ENCODE measurements around the gene TFB1M.
A peak's percentile ranks its signal among the peaks of the same experiment; 100 is the strongest.
"Not testable (repeated sequence)": the region's sequence is repeated elsewhere in the genome, so short reads cannot be mapped to it uniquely, and the experiment has no call there.

The TFB1M gene

GRCh38 chr6:155314092-155314772 lies at the start of gene TFB1M:
Gene TFB1M, minus strand, starts transcription at chr6:155314484. Its CDS starts 56 bp downstream, at chr6:155314428.
- TF ChIP-seq CTCF (IDR thresholded peaks at IDR 0.05; ENCODE audit: low read depth, low read length), result no peak
- H3K4me3 ChIP-seq (ENCODE audit: low read depth, low read length), result peak within 1 kb of the TSS; percentile 95
- in situ Hi-C loops (cut with HindIII; ENCODE audit: low sequenced_read_pairs), result no loop called here
- peak; percentile 99 for DNase-seq (ENCODE audit: low read depth, low spot score)

GRCh38 chr6:155364021-155364420 lies 49.7 kb upstream of the TFB1M start:
- DNase-seq (ENCODE audit: low read depth, low spot score), result peak; percentile 63
- H3K4me3 ChIP-seq (ENCODE audit: low read depth, low read length); in situ Hi-C loops (cut with HindIII; ENCODE audit: low sequenced_read_pairs): not testable (repeated sequence)

- H3K4me3 ChIP-seq (ENCODE audit: low read depth, low read length); in situ Hi-C loops (cut with HindIII; ENCODE audit: low sequenced_read_pairs); DNase-seq (ENCODE audit: low read depth, low spot score): not testable (repeated sequence)
These were observed 48.8 kb upstream of the TFB1M start for GRCh38 chr6:155362968-155363632.

- TF ChIP-seq CTCF (IDR thresholded peaks at IDR 0.05; ENCODE audit: low read depth, low read length), result no peak
- H3K4me3 ChIP-seq (ENCODE audit: low read depth, low read length), result no peak overlapping the region
- no peak for DNase-seq (ENCODE audit: low read depth, low spot score)
- in situ Hi-C loops (cut with HindIII; ENCODE audit: low sequenced_read_pairs), result no loop called here
These were observed 39.9 kb upstream of the TFB1M start for GRCh38 chr6:155354167-155354566.

- H3K4me3 ChIP-seq (ENCODE audit: low read depth, low read length), result no peak overlapping the region
- TF ChIP-seq CTCF (IDR thresholded peaks at IDR 0.05; ENCODE audit: low read depth, low read length), result no peak
- in situ Hi-C loops (cut with HindIII; ENCODE audit: low sequenced_read_pairs), result no loop called here
- peak; percentile 63 for DNase-seq (ENCODE audit: low read depth, low spot score)
These were observed 38.5 kb upstream of the TFB1M start for GRCh38 chr6:155352811-155353210.

GRCh38 chr6:155352130-155352420 lies 37.8 kb upstream of the TFB1M start:
- in situ Hi-C loops (cut with HindIII; ENCODE audit: low sequenced_read_pairs), result no loop called here
- TF ChIP-seq CTCF (IDR thresholded peaks at IDR 0.05; ENCODE audit: low read depth, low read length), result no peak
- no peak for DNase-seq (ENCODE audit: low read depth, low spot score)
- no peak overlapping the region for H3K4me3 ChIP-seq (ENCODE audit: low read depth, low read length)

GRCh38 chr6:155351273-155352129 lies 37.2 kb upstream of the TFB1M start:
- in situ Hi-C loops (cut with HindIII; ENCODE audit: low sequenced_read_pairs), result no loop called here
- no peak for TF ChIP-seq CTCF (IDR thresholded peaks at IDR 0.05; ENCODE audit: low read depth, low read length)
- DNase-seq (ENCODE audit: low read depth, low spot score), result no peak
- H3K4me3 ChIP-seq (ENCODE audit: low read depth, low read length), result no peak overlapping the region

Data from astrocyte of the spinal cord (primary cell).